NOMO-1 (cell line): Measurements from ENCODE around the gene RNF32.
"Not testable (repeated sequence)": the region's sequence is repeated elsewhere in the genome, so short reads cannot be mapped to it uniquely, and the experiment has no call there.

ENCODE experiments used
- DNase-seq, 2 experiments: peaks; one replicate each; lab custom pipeline; 2025; ENCODE audit not compliant: unreplicated experiment in 2 of 2; lab: John Stamatoyannopoulos, UW

RNF32 gene

DNA sequence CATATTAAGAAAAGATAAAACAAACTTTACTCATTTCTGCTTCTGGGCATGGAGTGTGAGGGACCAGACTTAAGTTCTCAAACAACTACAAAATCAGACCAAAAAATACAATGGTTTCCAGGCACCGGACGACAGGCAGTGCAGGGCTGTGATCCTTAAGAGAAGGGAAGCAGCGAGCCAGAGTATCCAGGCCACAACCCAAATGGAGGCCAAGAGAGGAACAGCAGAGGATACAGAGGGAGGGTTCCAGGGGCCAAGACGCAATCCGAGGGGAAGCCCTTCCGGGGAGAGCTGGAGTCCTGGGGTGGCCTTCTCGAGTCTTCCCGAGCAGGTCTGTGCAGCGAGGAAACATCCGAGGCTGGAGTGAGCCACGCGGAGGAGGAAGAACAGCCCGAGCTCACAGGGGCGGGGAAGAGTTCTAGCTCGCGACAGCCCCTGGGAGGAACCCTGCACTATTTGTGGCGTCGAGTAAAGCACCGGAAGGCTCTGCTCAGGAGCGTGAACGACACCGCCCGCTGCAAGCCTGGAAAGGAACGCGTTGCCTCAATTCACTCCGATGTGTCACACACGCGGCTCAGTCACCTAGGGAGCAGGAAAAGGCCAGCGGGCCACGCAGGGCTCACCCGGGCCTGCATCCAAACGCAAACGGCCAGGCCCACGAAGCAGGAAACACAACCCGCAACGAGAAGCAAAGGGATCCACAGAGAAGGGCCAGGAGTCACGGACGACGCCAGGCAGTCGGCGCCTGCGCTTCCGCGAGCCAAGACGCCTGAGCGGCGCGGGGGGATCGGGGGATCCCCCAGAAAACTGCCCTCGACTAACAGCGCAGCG lies 933 bp upstream of the RNF32 start:
- no peak for DNase-seq

DNA sequence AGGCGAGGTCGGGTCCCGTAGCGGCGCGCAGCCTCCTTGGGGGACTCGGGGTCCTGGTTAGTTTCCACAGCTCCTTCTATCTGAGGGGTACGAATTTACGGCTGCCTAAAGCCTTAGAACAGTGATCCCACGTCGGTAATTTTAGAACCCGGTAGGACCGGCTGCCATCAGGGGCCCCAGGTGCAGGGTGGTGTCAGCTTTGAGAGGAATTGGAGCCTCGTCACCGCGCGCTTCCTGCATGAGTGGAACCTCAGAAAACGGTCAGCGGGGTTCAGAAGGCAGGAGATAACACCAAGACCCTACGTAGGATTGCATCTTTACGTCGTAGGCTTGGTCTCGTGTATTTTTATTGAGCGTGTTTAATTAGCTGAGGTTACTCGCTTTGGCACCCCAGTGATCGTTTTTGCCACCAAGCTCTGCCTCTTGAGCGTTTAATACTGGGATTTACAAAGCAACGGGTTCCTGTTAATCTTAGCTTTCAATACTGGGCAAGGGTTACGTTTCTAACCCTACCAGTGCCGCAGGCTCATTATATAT lies 443 bp downstream of the RNF32 start:
- peak in 1 of 2 experiments; percentile 14 for DNase-seq

DNA sequence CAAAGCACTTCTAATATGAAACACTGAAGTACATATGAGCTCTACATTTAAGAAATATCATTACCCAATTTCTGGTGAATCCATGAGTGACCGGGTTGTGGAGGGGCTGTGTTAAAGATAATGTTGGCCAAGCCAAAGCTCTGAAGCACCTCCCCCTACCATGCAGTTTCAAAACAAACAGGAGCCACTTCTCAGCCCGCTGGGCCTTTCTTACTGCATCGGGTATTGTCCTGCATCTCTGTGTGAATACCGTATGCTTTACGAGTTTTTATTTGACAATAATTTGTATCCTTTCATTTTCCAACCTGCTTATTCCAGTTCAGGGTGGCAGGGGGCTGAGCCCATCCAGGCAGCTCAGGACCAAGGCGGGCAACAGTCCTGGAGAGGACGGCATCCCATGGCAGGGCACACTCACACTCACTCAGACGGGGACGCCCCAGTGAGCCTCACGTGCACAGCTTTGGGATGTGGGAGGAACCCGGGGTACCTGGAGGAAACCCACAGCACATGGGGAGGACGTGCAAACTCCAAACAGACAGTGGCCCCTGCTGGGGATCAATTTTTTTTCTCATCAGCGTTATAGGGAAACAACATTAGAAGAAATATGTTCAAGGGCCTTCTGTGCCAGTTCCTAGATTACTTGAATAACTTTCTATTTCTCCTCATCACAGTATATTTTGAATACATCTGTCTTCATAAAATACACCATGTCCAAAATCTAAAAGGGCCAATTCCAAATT lies 1.9 kb downstream of the RNF32 start:
- DNase-seq: no peak

DNA sequence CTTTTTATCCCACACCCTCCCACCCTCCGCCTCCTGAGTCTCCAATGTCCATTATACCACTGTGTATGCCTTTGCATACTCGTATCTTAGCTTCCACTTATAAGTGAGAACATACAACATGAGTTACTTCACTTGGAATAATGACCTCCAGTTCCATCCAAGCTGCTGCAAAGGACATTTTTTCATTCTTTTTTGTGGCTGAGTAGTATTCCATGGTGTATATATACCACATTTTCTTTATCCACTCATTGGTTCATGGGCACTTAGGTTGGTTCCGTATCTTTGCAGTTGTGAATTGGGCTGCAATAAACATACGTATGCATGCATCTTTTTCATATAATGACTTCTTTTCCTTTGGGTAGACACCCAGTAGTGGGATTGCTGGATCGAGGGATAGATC lies 6.8 kb downstream of the RNF32 start:
- not testable (repeated sequence) for DNase-seq

DNA sequence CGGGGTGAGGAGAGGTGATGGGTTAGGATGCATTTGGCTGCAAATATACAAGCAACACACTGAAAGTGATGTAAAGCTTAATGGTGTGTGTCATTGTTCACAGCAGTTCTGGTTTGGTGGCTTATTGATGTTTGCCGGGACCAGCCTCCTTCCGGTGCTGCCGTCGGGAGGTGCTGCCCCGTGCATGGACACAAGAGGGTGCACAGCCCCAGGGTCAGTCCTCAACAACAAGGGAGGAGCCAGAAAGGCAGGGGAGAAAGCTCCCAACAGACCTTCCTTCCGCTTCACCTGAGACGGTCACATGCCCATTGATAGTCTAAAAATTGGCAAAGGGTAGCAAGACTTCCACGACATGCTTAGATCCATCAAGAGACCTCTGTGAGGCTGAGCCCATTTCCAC lies 9.5 kb downstream of the RNF32 start:
- DNase-seq: peak in 1 of 2 experiments; percentile 1

DNA sequence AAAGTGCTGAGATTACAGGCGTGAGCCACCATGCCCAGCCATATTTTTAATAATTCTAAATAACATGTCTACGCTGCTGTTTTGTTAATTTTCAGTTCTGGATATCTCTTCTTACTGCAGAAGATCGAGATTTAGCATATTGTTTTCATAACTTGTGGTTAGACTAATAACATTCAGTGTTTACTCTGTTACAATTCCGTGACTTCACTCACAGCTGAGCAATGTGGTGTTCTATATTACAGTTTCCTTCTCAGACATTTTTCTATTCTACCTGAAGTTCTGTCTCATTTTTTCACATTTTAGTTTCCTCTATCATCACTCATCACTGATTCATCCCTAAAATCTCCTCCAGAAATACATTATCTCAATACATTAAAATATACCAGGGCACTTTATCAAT lies 10.9 kb downstream of the RNF32 start:
- no peak for DNase-seq

DNA sequence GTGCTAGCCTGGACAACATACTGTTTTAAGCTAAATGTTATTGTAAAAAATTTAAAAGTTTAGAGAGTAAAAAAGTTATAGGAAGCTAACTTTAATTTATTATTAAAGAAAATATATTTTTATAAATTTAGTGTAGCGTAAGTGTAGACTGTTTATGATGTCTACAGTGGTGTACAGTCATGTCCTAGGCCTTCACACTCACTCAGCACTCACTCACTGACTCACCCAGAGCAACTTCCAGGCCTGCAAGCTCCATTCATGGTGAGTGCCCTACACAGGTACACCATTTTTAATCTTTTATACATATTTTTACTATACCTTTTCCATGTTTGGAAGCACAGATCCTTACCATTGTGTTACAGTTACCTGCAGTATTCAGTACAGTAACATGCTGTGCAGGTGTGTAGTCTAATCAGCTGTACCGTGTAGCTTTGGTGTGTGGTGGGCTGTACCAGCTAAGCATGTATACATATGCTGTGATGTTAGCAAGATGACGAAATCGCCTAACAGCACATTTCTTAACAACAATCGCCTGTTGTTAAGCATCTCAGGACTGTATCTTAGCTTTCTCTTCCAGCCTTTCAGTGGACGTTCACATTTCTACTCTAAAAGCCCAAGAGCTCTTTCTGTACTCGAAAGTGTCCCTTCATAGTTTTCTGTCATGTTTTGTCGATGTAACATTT lies 12.5 kb downstream of the RNF32 start:
- no peak for DNase-seq

DNA sequence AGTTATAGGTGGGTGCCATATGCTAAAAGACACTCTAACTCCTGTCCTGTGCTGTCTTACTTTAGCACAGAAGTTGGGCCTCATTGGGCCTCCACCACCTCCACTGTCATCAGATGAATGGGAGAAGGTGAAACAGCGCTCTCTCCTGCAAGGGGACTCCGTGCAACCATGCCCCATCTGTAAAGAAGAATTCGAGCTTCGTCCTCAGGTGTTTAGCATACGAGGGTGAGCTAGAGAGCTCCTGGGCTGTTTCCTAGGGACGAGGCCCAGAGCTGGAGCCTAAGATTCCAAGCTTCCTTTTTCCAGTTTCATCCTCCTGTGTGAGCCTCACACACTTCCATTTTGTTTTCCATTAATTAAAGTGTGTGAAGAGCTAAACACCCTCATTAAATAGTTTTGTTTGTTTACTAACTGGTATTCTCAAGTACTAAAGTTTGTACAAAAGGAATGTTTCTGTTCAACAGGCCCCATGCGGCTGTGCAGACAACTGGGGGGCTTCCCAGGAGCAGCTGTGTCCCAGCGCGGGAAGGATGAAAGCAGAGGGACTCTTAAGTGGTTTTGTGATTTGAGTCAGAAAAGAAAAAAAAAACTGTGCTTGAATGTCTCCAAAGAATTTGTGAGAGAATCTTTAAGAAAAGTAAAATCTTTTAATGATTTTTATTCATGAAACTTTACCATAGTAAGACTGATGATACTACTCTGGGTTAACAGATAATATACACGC lies 14.1 kb downstream of the RNF32 start:
- no peak for DNase-seq

DNA sequence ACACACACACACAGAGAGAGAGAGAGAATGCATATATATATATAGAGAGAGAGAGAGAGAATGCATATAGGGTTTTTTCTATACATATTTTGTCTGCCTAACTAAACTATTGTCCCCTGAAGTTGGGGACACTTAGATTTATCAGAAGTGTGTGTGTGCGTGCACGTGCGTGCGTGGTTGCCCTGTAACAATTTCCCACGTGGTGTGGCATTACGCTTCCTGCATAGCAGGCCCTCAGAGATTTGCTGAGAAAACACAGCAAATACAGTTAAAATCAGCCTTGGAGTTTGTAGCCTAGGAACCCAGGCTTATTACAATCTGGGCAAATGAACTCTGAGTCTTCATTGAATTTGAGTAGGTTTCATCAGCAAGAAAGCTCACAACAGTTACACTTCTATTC lies 14.7 kb downstream of the RNF32 start:
- no peak for DNase-seq

DNA sequence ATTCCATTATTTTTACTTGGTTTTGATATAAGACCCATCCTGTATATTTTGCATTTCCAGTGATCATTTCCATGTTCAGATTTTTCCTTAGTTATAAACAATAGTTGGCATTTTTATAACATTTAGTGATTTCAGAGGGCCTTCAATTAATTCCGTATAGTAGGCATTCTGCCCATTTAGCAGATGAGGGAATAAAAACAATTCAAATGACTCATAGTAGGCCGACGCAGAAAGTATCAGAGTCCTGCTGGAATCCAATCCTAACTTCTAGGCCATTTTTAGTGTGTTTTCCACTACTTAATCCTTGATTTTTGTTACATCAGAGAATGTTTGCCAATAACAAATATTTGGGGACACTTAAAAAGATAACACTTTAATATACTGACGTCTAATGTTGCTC lies 15.4 kb downstream of the RNF32 start:
- DNase-seq: no peak

DNA sequence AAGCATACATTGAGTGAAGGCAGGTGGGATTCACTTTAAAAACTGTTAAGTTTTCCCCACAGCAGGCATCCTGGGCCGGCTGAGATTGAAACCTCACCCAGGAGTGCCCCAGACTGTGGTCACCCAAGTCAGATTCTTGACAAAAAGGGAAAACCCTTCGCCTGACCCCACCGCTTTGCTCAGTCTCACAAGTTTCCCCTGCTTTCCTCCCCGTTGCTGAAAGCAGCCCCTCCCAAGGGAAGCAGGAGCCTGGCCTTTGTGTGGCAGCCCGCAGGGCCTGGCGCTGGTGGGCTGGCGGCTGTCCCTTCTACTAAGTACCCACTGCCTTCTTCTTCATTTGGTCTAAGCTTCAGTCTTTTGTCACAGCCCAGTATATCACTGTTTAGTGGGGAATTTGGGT lies 16.0 kb downstream of the RNF32 start:
- DNase-seq: no peak

DNA sequence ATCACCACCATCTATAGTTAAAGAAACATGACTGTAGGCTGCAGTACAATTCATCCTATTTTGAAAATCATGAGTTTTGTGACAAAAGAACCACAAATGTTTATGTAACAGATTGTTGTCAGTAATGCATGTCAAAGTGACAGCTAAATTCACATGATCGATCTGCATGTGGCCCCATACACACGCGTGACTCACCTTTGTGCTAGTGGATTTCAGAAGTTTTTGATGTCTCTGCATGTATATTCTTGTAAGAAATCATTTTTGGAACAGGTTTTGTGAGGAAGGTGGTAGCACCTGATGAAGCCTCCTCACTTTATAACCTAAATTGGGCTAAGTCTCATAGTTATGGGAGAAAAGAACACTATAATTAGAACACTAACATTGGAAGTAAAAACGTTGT lies 17.1 kb downstream of the RNF32 start:
- no peak for DNase-seq

DNA sequence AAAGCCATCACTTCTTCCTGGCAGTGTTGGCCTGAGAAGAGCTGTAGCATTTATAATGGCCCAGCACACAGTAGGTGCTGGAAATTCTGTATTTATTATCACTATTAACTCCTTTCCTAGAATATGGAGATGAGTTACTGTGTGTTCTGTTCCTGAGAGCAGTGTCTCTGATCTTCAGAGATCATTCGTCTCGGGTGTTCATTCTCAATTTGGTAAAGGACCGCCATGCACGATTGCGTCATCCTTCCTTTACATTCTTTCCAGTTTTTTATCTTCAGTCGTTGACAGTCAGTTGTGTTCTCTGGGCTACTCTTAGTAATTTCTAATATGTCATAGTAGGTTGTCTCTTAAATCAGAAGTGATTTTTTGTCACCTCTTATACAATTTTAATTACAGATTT lies 18.6 kb downstream of the RNF32 start:
- DNase-seq: no peak

DNA sequence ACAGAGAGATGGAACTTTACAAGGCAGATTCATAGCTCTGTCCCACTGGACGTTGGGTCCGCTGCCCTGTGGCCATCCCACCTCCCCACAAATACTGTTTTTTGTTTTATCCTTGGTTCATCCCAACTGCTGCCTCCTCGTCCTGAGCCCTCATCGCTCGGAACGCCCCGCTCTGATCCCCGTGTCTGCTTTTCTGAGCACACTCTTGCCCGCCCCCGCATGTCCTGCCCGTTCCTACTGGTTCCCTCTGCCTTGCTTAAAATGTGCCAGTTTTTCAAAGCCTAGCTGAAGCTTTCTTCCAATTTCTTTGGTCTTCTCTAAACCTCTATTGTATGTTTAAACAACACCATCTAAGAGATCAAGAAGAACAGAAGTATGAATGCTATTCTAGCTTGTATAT lies 19.4 kb downstream of the RNF32 start:
- no peak for DNase-seq

DNA sequence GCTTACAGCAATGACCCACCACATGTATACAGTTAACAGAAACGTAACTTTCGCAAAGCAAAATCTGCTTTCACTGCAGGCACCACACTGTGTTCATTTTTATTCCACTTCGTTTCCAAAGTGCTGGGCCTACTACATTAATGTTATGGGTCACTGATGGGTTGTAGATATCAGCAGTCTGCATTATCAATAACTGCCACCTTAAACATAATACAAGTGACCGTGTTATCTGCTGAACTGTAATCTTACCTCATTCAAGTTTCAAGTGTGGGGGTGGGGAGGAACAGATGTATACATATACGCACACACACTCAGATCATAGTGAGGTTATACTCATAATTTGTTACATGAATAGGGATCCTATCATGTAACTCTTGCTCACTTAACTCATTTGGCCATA lies 21.1 kb downstream of the RNF32 start:
- no peak for DNase-seq

DNA sequence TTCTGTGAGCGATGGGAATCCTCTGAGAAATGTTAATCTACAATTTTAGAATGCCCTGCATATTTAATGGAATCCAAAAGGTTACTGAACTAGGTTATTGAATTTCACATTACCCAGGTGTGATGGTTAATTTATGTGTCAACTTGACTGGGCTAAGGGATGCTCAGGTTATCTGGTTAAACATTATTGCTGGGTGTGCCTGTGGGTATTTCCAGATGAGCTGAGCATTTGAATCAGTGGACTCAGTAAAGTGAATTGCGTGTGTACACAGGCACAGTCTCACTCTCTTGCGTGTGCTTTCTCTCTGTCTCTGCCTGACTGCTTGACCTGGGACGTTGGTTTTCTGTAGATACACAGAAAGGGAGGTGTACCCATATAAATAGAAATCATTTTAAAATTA lies 21.7 kb downstream of the RNF32 start:
- DNase-seq: no peak

DNA sequence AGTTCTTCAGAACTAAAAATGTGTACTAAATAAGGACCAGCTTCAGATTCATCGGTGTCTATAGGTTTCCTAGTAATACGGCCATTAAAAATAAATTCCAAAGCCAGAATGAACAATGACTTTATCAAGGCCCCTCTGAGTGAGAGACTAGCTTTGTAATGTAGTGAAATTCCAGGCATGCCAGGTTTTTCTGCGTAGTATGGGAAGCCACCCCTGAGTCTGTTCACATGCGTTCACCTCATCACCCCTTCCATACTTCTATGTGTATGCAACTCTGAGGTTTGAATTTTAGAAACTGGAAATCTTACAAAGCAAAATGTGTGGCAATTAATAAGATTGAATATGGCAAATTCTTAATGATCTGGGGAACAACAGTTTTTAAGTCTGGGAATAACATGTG lies 24.5 kb downstream of the RNF32 start:
- DNase-seq: no peak

DNA sequence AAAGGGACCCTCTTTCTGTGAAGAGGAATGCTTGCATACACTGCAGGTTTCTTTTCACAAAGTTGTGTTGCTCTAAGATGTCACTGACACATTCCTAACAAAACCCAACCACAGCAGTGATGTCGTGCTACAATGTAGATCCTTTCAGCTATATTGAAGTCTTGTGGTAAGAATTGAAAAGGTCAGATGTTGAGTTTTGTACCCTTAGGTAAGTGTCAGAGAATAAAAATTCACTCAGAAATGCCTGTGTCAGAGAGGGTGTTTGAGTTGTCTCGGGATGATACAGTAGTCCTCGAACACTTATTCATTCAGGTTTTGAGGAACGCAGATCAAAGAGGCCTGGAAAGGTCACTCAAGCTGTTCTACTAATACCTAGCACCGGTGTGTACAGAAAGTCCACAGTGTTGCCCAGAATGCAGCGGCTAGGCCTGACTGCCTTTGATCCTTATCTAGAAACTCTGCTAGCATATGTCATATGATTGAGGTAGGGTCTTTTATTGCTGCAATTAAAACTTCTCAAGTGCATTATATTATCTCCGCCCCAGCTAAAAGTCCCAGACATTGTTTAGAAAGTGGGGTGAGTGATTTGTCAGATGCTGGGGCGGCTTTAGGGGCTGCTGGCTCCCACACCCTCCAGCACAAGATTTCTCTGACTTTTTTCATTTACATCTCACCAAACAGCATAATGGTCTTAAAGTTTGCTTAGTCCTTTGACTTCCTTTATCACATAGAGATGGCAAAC lies 26.0 kb downstream of the RNF32 start:
- DNase-seq: no peak

DNA sequence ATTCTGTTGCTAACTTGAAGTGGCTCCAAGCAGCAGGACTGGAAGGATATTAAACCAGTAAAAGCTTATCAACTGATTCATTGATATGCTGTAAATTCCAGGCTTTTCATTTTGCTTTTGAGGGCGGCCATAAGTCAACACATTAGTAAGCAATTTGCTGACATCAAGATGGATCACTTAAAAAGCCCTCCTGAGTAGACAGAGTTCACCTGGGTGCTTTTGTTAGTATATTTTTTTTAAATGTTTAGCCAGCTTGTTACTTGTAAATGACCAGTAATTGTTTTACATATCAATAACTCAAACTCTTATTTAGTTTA lies 26.5 kb downstream of the RNF32 start:
- no peak for DNase-seq

DNA sequence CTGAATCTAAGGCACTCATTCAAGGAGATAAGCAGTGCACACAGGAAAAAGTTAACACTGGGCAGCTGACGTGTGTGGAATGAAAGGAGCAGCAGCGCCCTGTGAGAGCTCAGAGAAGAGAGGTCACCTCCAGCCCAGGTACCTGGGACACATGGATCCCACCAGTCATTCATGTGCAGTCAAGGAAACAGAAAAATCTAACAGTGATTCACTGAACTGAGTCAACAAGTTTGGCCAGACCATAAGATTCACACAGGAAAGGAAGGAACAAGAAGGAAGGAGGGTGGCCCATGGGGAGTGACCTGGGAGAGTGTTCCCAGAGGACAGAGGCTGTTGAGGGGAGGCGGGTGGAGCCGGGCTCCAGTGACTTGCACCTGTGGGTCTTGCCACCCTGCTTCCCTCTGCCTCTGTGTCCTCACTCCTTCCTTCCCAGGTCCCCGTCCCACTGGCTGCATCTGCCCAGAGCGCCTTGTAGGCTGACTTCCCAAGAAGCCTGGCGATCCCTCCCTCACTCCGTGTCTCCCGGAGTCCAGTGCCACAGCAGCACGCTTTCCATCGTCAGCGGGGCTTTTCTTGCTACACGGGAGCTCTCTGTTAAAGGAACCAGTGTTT lies 27.7 kb downstream of the RNF32 start:
- no peak for DNase-seq
